Right lung (tissue), 5 donors: Measurements from ENCODE around the gene TSGA10IP. TPM values are rescaled to one million over a fixed set of nuclear protein-coding genes. Genes with fewer than 3 reads are reported as not detected.

Experiments used
- DNase-seq, 2 donors: peaks; one replicate each; pipeline ENCODE4 v3.0.0-alpha.2; 2013
- polyA plus RNA-seq, 5 donors: library from polyadenylated mRNA; unstranded; fragments of 120-200 nt; gene quantifications; one replicate each; pipeline versions ENCODE4 v1.2.1 to v1.2.3, GENCODE V29; 2013; ENCODE audit warnings: inconsistent platforms in 1 of 5, low replicate concordance in 1 of 5; ENCODE audit not compliant: insufficient read length in 5 of 5, insufficient read depth in 1 of 5

TSGA10IP gene
- polyA plus RNA-seq, 5 donors: 0.21 to 0.62 (median 0.44) TPM

- DNase-seq: no peak
These were observed 31.2 kb downstream of the TSGA10IP start for GRCh38 chr11:65976216-65977176.

- DNase-seq: no peak
These were observed 32.5 kb downstream of the TSGA10IP start for GRCh38 chr11:65977621-65978390.

- no peak for DNase-seq
These were observed 33.3 kb downstream of the TSGA10IP start for GRCh38 chr11:65978391-65979238.

- DNase-seq: no peak
These were observed 34.0 kb downstream of the TSGA10IP start for GRCh38 chr11:65979261-65979759.

- DNase-seq: no peak
These were observed 35.9 kb downstream of the TSGA10IP start for GRCh38 chr11:65981101-65981740.

GRCh38 chr11:65981972-65982823 lies 36.9 kb downstream of the TSGA10IP start:
- DNase-seq: no peak

- no peak for DNase-seq
These were observed 37.7 kb downstream of the TSGA10IP start for GRCh38 chr11:65982824-65983588.

- DNase-seq: no peak
These were observed 38.3 kb downstream of the TSGA10IP start for GRCh38 chr11:65983589-65983987.

GRCh38 chr11:65987336-65987735 lies 42.1 kb downstream of the TSGA10IP start:
- DNase-seq: no peak

GRCh38 chr11:65988791-65989592 lies 43.7 kb downstream of the TSGA10IP start:
- peak; percentile 85 to 93 for DNase-seq

- no peak for DNase-seq
These were observed 46.8 kb downstream of the TSGA10IP start for GRCh38 chr11:65992056-65992455.

GRCh38 chr11:65997286-65997685 lies 52.0 kb downstream of the TSGA10IP start:
- no peak for DNase-seq

- DNase-seq: peak; percentile 97
These were observed 56.8 kb downstream of the TSGA10IP start, which contains the start of the genes BANF1 and EIF1AD for GRCh38 chr11:66001942-66002647. Gene BANF1, plus strand, starts transcription at chr11:66002503. Its CDS starts 748 bp downstream, at chr11:66003251. Gene EIF1AD, minus strand, starts transcription at chr11:66002157. Its CDS starts 1,768 bp downstream, at chr11:66000389.

GRCh38 chr11:66002648-66003225 lies 57.5 kb downstream of the TSGA10IP start:
- DNase-seq: no peak

GRCh38 chr11:66003291-66003690 lies 58.0 kb downstream of the TSGA10IP start:
- DNase-seq: no peak

- DNase-seq: no peak
These were observed 58.9 kb downstream of the TSGA10IP start for GRCh38 chr11:66004186-66004585.
